Upper lobe of right lung (tissue), 1 donor: ENCODE results near the gene P4HTM. TPM values are rescaled to one million over a fixed set of nuclear protein-coding genes. Genes with fewer than 3 reads are reported as not detected.

ENCODE experiments used
- ATAC-seq: fragments of 200-7000 bp; cut with Tn5 transposase; one replicate; pipeline ENCODE4 v1.9.1; 2020; ENCODE audit warnings: mild to moderate bottlenecking, moderate library complexity
- DNase-seq: peaks from one replicate; pipeline ENCODE4 v3.0.0-alpha.2; 2020
- H3K27ac ChIP-seq: fragments of 200-600 bp; one replicate; pipeline ENCODE4 v1.8.0; 2022
- H3K27me3 ChIP-seq: fragments of 200-600 bp; one replicate; pipeline ENCODE4 v1.8.0; 2022; ENCODE audit warnings: mild to moderate bottlenecking
- H3K36me3 ChIP-seq: fragments of 200-600 bp; one replicate; pipeline ENCODE4 v1.8.0; 2022
- H3K4me1 ChIP-seq: fragments of 200-600 bp; one replicate; pipeline ENCODE4 v1.8.0; 2022
- H3K4me3 ChIP-seq: fragments of 200-600 bp; one replicate; pipeline ENCODE4 v1.8.0; 2022; ENCODE audit warnings: mild to moderate bottlenecking
- H3K9me3 ChIP-seq: fragments of 200-600 bp; one replicate; pipeline ENCODE4 v1.8.0; 2022
- intact Hi-C: fragments of 100-400 bp; cut with DNase I; formaldehyde crosslinking; loops from one replicate; pipeline ENCODE4 v1.11.0; 2022
- total RNA-seq: library from RNA; stranded (reverse); fragmentation: NEBNext Ultra II Directional; extraction: Animal tissue kit (Norgen Biotek cat#: 25700); gene quantifications from one replicate; pipeline ENCODE4 v1.2.1, GENCODE V29; 2021
- TF ChIP-seq, protein P1 (sequence below): fragments of 200-600 bp; IDR thresholded peaks from one replicate; pipeline ENCODE4 v1.8.0; 2022; ENCODE audit warnings: antibody characterized with exemption
- donor health status: DM: no; HTN: yes; CAD: no; lungs with severe emphysema.

Gene P4HTM
- total RNA-seq, 1 donor from 2014 or later, result 38.0 TPM

- peaks cover 71% of the 10 kb centered on the region for H3K36me3 ChIP-seq
- TF ChIP-seq, protein P1, sequence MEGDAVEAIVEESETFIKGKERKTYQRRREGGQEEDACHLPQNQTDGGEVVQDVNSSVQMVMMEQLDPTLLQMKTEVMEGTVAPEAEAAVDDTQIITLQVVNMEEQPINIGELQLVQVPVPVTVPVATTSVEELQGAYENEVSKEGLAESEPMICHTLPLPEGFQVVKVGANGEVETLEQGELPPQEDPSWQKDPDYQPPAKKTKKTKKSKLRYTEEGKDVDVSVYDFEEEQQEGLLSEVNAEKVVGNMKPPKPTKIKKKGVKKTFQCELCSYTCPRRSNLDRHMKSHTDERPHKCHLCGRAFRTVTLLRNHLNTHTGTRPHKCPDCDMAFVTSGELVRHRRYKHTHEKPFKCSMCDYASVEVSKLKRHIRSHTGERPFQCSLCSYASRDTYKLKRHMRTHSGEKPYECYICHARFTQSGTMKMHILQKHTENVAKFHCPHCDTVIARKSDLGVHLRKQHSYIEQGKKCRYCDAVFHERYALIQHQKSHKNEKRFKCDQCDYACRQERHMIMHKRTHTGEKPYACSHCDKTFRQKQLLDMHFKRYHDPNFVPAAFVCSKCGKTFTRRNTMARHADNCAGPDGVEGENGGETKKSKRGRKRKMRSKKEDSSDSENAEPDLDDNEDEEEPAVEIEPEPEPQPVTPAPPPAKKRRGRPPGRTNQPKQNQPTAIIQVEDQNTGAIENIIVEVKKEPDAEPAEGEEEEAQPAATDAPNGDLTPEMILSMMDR, result no peak
- no peaks in the 10 kb centered on the region for H3K27me3 ChIP-seq
- H3K4me1 ChIP-seq, result no peaks in the 10 kb centered on the region
- no peak for ATAC-seq
- no peaks in the 10 kb centered on the region for H3K9me3 ChIP-seq
- no peak overlapping the region for H3K27ac ChIP-seq
- no peak overlapping the region for H3K4me3 ChIP-seq
- DNase-seq, result no peak
- intact Hi-C loops, result no loop called here
Measured at GRCh38 chr3:48962939-48963338, 27.1 kb upstream of the P4HTM start.

DNA sequence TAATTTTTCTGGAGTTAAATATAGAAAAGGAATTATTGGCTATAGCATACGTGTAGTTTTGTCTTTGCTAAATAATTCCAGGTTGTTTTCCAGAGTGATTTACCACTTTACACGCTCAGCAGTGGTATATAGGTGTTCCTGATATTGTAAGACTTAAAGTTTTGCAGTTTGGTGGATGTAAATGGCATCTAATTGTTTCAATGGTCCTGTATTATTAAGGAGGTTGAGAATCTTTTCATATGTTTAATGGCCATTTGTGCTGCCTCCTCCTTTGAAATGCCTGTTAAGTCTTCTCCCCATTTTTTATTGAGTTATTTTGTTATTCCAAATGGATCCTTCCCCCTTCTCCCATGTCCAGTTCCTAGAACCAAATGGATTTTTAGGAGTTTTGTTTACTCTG, 26.4 kb upstream of the P4HTM start:
- Histone ChIP-seq H3K27me3 (no peaks in the 10 kb centered on the region), H3K27ac (no peak overlapping the region), H3K9me3 (no peaks in the 10 kb centered on the region), H3K4me1 (no peaks in the 10 kb centered on the region), H3K4me3 (no peak overlapping the region), H3K36me3 (peaks cover 70% of the 10 kb centered on the region)
- DNase-seq (no peak), ATAC-seq (no peak)
- TF ChIP-seq, protein P1, result no peak
- intact Hi-C loops, result no loop called here

DNA sequence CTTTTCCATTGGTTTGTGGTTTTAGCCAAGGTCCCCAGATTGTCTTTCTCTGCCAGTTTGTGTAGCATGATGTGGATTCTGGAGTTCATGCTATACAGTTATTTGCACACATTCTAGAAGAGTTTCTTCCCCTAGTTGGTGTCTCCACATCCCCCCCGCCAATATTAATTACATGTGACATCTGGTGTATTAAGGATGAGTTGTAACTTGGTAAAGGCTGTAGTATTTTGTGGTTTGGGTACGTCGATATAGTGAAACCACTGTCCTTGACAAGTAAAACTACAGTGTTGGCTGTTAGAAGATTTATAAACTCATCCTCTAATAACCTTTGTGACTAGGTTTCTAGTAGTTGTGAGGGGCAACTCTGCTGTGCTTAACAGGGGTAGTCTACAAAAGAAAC, 23.7 kb upstream of the P4HTM start:
- Histone ChIP-seq H3K4me3 (no peak overlapping the region), H3K27ac (no peak overlapping the region), H3K9me3 (no peaks in the 10 kb centered on the region), H3K27me3 (no peaks in the 10 kb centered on the region), H3K36me3 (peaks cover 95% of the 10 kb centered on the region), H3K4me1 (no peaks in the 10 kb centered on the region)
- intact Hi-C loops, result no loop called here
- TF ChIP-seq, protein P1, result no peak
- ATAC-seq (no peak), DNase-seq (no peak)

DNA sequence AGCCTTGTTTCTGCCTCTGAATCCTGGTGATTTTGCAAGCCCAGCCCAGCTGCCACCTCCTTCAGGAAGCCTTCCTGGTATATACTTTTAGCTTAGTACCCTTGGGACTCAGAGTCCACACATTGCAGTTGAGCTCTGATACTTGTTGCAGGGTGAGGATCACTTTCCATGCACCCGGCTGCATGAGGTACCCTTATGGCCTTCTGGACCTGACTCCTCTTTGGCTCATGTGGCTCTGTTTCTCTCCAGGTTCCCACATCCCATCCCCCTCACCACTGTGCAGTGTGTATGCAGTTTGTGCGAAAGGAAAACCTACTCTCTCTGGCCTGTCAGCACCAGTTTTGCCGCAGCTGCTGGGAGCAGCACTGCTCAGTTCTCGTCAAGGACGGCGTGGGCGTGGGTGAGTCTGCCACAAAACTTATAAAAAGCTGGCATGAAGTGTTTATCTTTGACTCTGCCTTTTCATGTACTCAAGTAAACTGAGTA, 23.1 kb upstream of the P4HTM start:
- no peaks in the 10 kb centered on the region for H3K4me1 ChIP-seq
- TF ChIP-seq, protein P1, result no peak
- intact Hi-C loops, result no loop called here
- DNase-seq (no peak), ATAC-seq (peak; percentile 41)
- H3K9me3 ChIP-seq, result no peaks in the 10 kb centered on the region
- H3K4me3 ChIP-seq, result no peak overlapping the region
- H3K27me3 ChIP-seq, result no peaks in the 10 kb centered on the region
- peaks cover 95% of the 10 kb centered on the region for H3K36me3 ChIP-seq
- no peak overlapping the region for H3K27ac ChIP-seq

DNA sequence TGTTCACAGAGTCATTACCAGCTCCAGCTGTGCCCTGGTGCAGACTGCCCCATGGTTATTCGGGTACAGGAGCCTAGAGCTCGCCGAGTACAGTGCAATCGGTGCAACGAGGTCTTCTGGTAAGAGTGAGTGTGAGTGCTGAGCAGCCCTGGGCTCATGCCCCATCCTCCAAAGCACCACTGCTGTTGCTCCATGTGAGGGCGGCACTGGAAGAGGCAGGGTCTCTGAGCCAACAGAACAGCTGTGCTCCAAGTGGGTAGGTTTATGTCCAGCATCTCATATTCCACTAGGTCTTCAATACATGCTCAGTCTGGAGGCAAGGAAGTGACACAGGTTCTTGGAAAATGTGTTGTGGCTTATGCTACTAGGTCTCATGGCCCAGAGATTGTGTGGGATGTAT, 19.5 kb upstream of the P4HTM start:
- H3K36me3 ChIP-seq, result peaks cover 99% of the 10 kb centered on the region
- H3K4me1 ChIP-seq, result no peaks in the 10 kb centered on the region
- ATAC-seq (no peak), DNase-seq (no peak)
- TF ChIP-seq, protein P1, result no peak
- H3K27me3 ChIP-seq, result no peaks in the 10 kb centered on the region
- intact Hi-C loops, result no loop called here
- H3K27ac ChIP-seq, result no peak overlapping the region
- H3K4me3 ChIP-seq, result no peak overlapping the region
- no peaks in the 10 kb centered on the region for H3K9me3 ChIP-seq
